ENCODE data around the gene IRAK1.

Gene IRAK1

GRCh38 chrX:153993978-153994377 is 25.7 kb downstream of the IRAK1 start:
- DNase-seq: no peak

- DNase-seq: no peak
These were observed 26.6 kb downstream of the IRAK1 start for GRCh38 chrX:153993079-153993478.

- no peak for DNase-seq
These were observed 27.5 kb downstream of the IRAK1 start for GRCh38 chrX:153992180-153992579.

- DNase-seq: no peak
These were observed 28.6 kb downstream of the IRAK1 start for GRCh38 chrX:153991013-153991580.

GRCh38 chrX:153989973-153990655 is 29.6 kb downstream of the IRAK1 start:
- peak; percentile 28 for DNase-seq

- no peak for DNase-seq
These were observed 31.2 kb downstream of the IRAK1 start for GRCh38 chrX:153988493-153988892.

GRCh38 chrX:153984351-153985178 is 35.1 kb downstream of the IRAK1 start:
- DNase-seq: peak; percentile 57

GRCh38 chrX:153983321-153983801 is 36.3 kb downstream of the IRAK1 start:
- no peak for DNase-seq

GRCh38 chrX:153981771-153982533 is 37.8 kb downstream of the IRAK1 start:
- peak; percentile 78 for DNase-seq

- DNase-seq: no peak
These were observed 38.5 kb downstream of the IRAK1 start for GRCh38 chrX:153981231-153981630.

GRCh38 chrX:153980394-153980793 is 39.3 kb downstream of the IRAK1 start:
- DNase-seq: peak; percentile 43

- DNase-seq: no peak
These were observed 44.9 kb downstream of the IRAK1 start for GRCh38 chrX:153974726-153975286.

GRCh38 chrX:153974003-153974725 is 45.5 kb downstream of the IRAK1 start:
- no peak for DNase-seq

GRCh38 chrX:153973127-153974002 is 46.3 kb downstream of the IRAK1 start:
- no peak for DNase-seq

- peak; percentile 91 for DNase-seq
These were observed 47.2 kb downstream of the IRAK1 start, which contains the start of gene TMEM187 for GRCh38 chrX:153972368-153973126. TSS of gene TMEM187 (plus strand) at chrX:153972754. CDS start at chrX:153982063, 9,309 bp downstream.

- DNase-seq: peak; percentile 93
These were observed 48.0 kb downstream of the IRAK1 start, which contains the start of gene HCFC1 for GRCh38 chrX:153971450-153972367. TSS of gene HCFC1 (minus strand) at chrX:153971818. CDS start at chrX:153970840, 978 bp downstream.

GRCh38 chrX:153971124-153971449 is 48.6 kb downstream of the IRAK1 start:
- peak; percentile 90 for DNase-seq

- DNase-seq: peak; percentile 54
These were observed 49.2 kb downstream of the IRAK1 start for GRCh38 chrX:153970357-153971123.

All from CD4-positive, alpha-beta T cell treated with Interleukin-21 for 1 hour (primary cell).